H9 (cell line): Measurements from ENCODE around the gene RBM44. TPM values are rescaled to one million over a fixed set of nuclear protein-coding genes. Genes with fewer than 3 reads are reported as not detected.
A peak's percentile ranks its signal among the peaks of the same experiment; 100 is the strongest.

Experiments used
- DNase-seq: peaks from one replicate; pipeline ENCODE4 v3.0.0-alpha.2; 2017
- H2AFZ ChIP-seq: one replicate; pipeline ENCODE4 v1.6.1; 2013; ENCODE audit warnings: mild to moderate bottlenecking, low read length, control low read depth, moderate library complexity
- H2AK5ac ChIP-seq: 2 replicates; pipeline ENCODE4 v1.6.1; 2013; ENCODE audit warnings: low read length, control low read depth, mixed read lengths; ENCODE audit not compliant: insufficient read length
- H2BK120ac ChIP-seq: one replicate; pipeline ENCODE4 v1.6.1; 2013; ENCODE audit warnings: low read depth, mild to moderate bottlenecking, low read length, control low read depth, inconsistent platforms; ENCODE audit not compliant: poor library complexity, severe bottlenecking
- H2BK12ac ChIP-seq: 2 replicates; pipeline ENCODE4 v1.6.1; 2013; ENCODE audit warnings: low read length, control low read depth, mixed read lengths, low read depth; ENCODE audit not compliant: insufficient read length
- H2BK15ac ChIP-seq: 2 replicates; pipeline ENCODE4 v1.6.1; 2013; ENCODE audit warnings: low read depth, low read length, control low read depth
- H2BK20ac ChIP-seq: one replicate; pipeline ENCODE4 v1.6.1; 2013; ENCODE audit warnings: low read depth, mild to moderate bottlenecking, low read length, control low read depth, inconsistent platforms; ENCODE audit not compliant: poor library complexity, severe bottlenecking
- H2BK5ac ChIP-seq: 2 replicates; pipeline ENCODE4 v1.6.1; 2013; ENCODE audit warnings: low read length, control low read depth, mixed read lengths; ENCODE audit not compliant: insufficient read length
- H3K14ac ChIP-seq: 2 replicates; pipeline ENCODE4 v1.6.1; 2013; ENCODE audit warnings: low read length, control low read depth; ENCODE audit not compliant: insufficient read depth
- H3K18ac ChIP-seq: 2 replicates; pipeline ENCODE4 v1.6.1; 2013; ENCODE audit warnings: low read depth, mild to moderate bottlenecking, mixed read lengths, low read length, control low read depth; ENCODE audit not compliant: insufficient read length
- H3K23ac ChIP-seq: 2 replicates; pipeline ENCODE4 v1.6.1; 2013; ENCODE audit warnings: low read length, control low read depth, mixed read lengths, low read depth; ENCODE audit not compliant: insufficient read length
- H3K23me2 ChIP-seq: 2 replicates; pipeline ENCODE4 v1.6.1; 2013; ENCODE audit warnings: low read depth, mild to moderate bottlenecking, mixed read lengths, low read length, control low read depth; ENCODE audit not compliant: insufficient read length, poor library complexity, severe bottlenecking
- H3K27ac ChIP-seq: 2 replicates; pipeline ENCODE4 v1.5.1; 2013; ENCODE audit warnings: low read length, control low read depth, mixed read lengths, low read depth; ENCODE audit not compliant: insufficient read length
- H3K27me3 ChIP-seq: 2 replicates; pipeline ENCODE4 v1.6.1; 2013; ENCODE audit warnings: low read length, control low read depth, inconsistent platforms; ENCODE audit not compliant: insufficient read depth
- H3K4ac ChIP-seq: 2 replicates; pipeline ENCODE4 v1.6.1; 2013; ENCODE audit warnings: low read depth, mild to moderate bottlenecking, control low read depth, inconsistent platforms, low read length, moderate library complexity
- H3K4me1 ChIP-seq: 2 replicates; pipeline ENCODE4 v1.6.1; 2013; ENCODE audit warnings: low read length, control low read depth, inconsistent platforms; ENCODE audit not compliant: insufficient read depth
- H3K4me2 ChIP-seq: 2 replicates; pipeline ENCODE4 v1.6.1; 2013; ENCODE audit warnings: low read length, control low read depth, mixed read lengths; ENCODE audit not compliant: insufficient read length, insufficient read depth
- H3K56ac ChIP-seq: 2 replicates; pipeline ENCODE4 v1.6.1; 2013; ENCODE audit warnings: low read depth, mild to moderate bottlenecking, mixed read lengths, low read length, control low read depth; ENCODE audit not compliant: insufficient read length
- H3K79me1 ChIP-seq: 2 replicates; pipeline ENCODE4 v1.6.1; 2013; ENCODE audit warnings: low read depth, mild to moderate bottlenecking, moderate library complexity, low read length, control low read depth, inconsistent platforms; ENCODE audit not compliant: insufficient read depth, poor library complexity, severe bottlenecking
- H3K79me2 ChIP-seq: 2 replicates; pipeline ENCODE4 v1.6.1; 2013; ENCODE audit warnings: low read length, control low read depth, inconsistent platforms; ENCODE audit not compliant: insufficient read depth
- H3K9ac ChIP-seq: 2 replicates; pipeline ENCODE4 v1.6.1; 2013; ENCODE audit warnings: low read length, control low read depth, mixed read lengths; ENCODE audit not compliant: insufficient read length; ENCODE audit errors: extremely low read depth
- H3K9me3 ChIP-seq: one replicate; pipeline ENCODE4 v1.6.1; 2013; ENCODE audit warnings: low read depth, low read length, inconsistent platforms; ENCODE audit not compliant: control insufficient read depth
- H3T11ph ChIP-seq: one replicate; pipeline ENCODE4 v1.6.1; 2013; ENCODE audit warnings: mild to moderate bottlenecking, low read length, control low read depth, inconsistent platforms
- H4K20me1 ChIP-seq: one replicate; pipeline ENCODE4 v1.6.1; 2013; ENCODE audit not compliant: control insufficient read depth, insufficient read length, insufficient read depth
- H4K5ac ChIP-seq: 2 replicates; pipeline ENCODE4 v1.6.1; 2013; ENCODE audit warnings: low read depth, mild to moderate bottlenecking, mixed read lengths, low read length, control low read depth; ENCODE audit not compliant: insufficient read length
- H4K8ac ChIP-seq: replicated peaks from 2 replicates; pipeline ENCODE4 v1.6.1; 2013; ENCODE audit warnings: low read length, control low read depth, mixed read lengths, low read depth; ENCODE audit not compliant: insufficient read length
- H4K91ac ChIP-seq: 2 replicates; pipeline ENCODE4 v1.6.1; 2013; ENCODE audit warnings: low read depth, mild to moderate bottlenecking, moderate library complexity, mixed read lengths, low read length, control low read depth; ENCODE audit not compliant: insufficient read length
- H3K27ac Mint-ChIP-seq, 3 experiments: 2 replicates in 2 of 3; 3 replicates in 1 of 3; pipeline ENCODE4 v1.8.0; 2020 to 2021; ENCODE audit warnings: mixed read lengths in 3 of 3, mild to moderate bottlenecking in 1 of 3, moderate library complexity in 1 of 3
- H3K27me3 Mint-ChIP-seq: 2 replicates; pipeline ENCODE4 v1.8.0; 2021; ENCODE audit warnings: low read depth, mild to moderate bottlenecking, moderate library complexity, mixed read lengths
- H3K36me3 Mint-ChIP-seq, 3 experiments: 2 replicates in 2 of 3; 3 replicates in 1 of 3; pipeline ENCODE4 v1.8.0; 2020 to 2021; ENCODE audit warnings: low read depth in 3 of 3, mixed read lengths in 3 of 3; ENCODE audit not compliant: insufficient read depth in 1 of 3
- H3K4me1 Mint-ChIP-seq, 2 experiments: 2 replicates each; pipeline ENCODE4 v1.8.0; 2020; ENCODE audit warnings: mixed read lengths in 2 of 2
- H3K4me3 Mint-ChIP-seq, 2 experiments: 2 replicates in 1 of 2; 3 replicates in 1 of 2; pipeline ENCODE4 v1.8.0; 2020 to 2021; ENCODE audit warnings: mild to moderate bottlenecking in 2 of 2, mixed read lengths in 2 of 2, moderate library complexity in 1 of 2
- H3K9me3 Mint-ChIP-seq, 2 experiments: 2 replicates in 1 of 2; 3 replicates in 1 of 2; pipeline ENCODE4 v1.8.0; 2020; ENCODE audit warnings: mild to moderate bottlenecking in 2 of 2, mixed read lengths in 2 of 2, moderate library complexity in 1 of 2
- WGBS: extraction: QIAGEN DNeasy Blood & Tissue Kit; methylation state at CpG from one replicate; pipeline ENCODE4 v1.1.7; 2013; ENCODE audit warnings: missing lambda C conversion rate, low lambda C conversion rate, mixed read lengths; ENCODE audit not compliant: insufficient read length; ENCODE audit errors: extremely low coverage; 5-methylcytosine and 5-hydroxymethylcytosine counted together
- total RNA-seq: library from RNA; stranded (reverse); gene quantifications from 2 replicates; pipeline ENCODE4 v1.2.1, GENCODE V29; 2021
- TF ChIP-seq, protein P1 (sequence below): fragments of 200-600 bp; sonication (generic); conservative IDR thresholded peaks from 3 replicates; pipeline ENCODE4 v1.8.0; 2021; ENCODE audit warnings: antibody characterized with exemption, mild to moderate bottlenecking

RBM44 gene
- total RNA-seq, 1 experiment from 2014 or later, result 0.15 TPM

DNA sequence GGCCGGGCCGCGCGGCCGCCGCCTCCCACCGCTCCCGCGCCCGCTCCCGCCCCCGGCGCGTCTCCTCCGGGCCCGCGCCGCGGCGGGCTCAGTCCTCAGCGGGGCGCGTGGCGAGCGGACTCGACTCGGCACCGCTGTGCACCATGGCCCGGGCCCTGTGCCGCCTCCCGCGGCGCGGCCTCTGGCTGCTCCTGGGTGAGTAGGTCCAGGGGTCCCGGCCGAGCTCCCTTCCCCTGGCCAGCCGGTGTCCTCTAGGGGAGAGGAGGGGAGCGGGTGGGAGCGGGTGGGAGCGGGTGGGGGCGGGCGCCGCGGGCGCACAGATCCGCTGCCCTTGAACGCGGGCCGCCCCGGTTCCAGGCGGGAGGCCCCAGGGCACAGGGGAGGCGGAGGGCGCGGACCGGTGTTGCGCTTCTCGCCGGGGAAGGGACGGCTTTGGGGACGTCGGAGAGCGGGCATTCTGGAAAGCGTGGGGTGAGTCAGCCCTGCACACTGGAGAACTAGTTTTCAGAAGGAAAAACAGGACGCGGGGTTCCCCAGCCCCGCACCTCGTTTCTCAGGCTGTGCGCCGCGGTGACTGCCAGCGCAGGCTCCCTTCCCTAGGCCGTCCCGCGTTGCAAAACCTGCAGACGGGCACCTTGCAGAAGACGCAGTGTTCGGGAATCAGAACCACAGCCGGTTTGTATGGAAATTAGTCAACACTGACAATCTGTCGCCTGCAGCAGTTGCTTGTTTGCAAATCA lies 61.1 kb downstream of the RBM44 start, which contains the start of gene RAMP1:
TSS of gene RAMP1 (plus strand) at position 91 of the 740 bp plus-strand sequence. CDS start at position 144, 53 bp downstream.
- H4K20me1 ChIP-seq, result no peaks in the 10 kb centered on the region
- Mint-ChIP-seq H3K4me3 (peak within 1 kb of the TSS; percentile 64 to 79), H3K27ac (peak within 1 kb of the TSS in 1 of 3 experiments; percentile 96; a peak in 2 of 7 replicates), H3K36me3 (peaks cover 0 to 2% (median 0%) of the 10 kb centered on the region in 3 experiments; a peak in 1 of 7 replicates), H3K27me3 (peaks cover 71% of the 10 kb centered on the region), H3K4me1 (peaks cover 21 to 24% of the 10 kb centered on the region in 2 experiments), H3K9me3 (no peaks in the 10 kb centered on the region)
- H2BK15ac ChIP-seq, result no peak within 1 kb of the TSS
- H2BK12ac ChIP-seq, result no peak within 1 kb of the TSS
- H3K23ac ChIP-seq, result no peak within 1 kb of the TSS
- H3K79me2 ChIP-seq, result no peaks in the 10 kb centered on the region
- H3K9me3 ChIP-seq, result no peaks in the 10 kb centered on the region
- H3K4me1 ChIP-seq, result no peaks in the 10 kb centered on the region; the same call in 1 of the 2 replicates
- H3K14ac ChIP-seq, result peak within 1 kb of the TSS; percentile 55; the same call in 1 of the 2 replicates
- H2AFZ ChIP-seq, result no peak within 1 kb of the TSS
- no peak within 1 kb of the TSS for H3K4ac ChIP-seq
- H2AK5ac ChIP-seq, result no peak within 1 kb of the TSS
- no peak within 1 kb of the TSS for H3K56ac ChIP-seq
- no peak for DNase-seq
- H3T11ph ChIP-seq, result no peak within 1 kb of the TSS
- H3K18ac ChIP-seq, result no peak within 1 kb of the TSS
- no peak within 1 kb of the TSS for H4K91ac ChIP-seq
- H3K27ac ChIP-seq, result no peak within 1 kb of the TSS
- H2BK20ac ChIP-seq, result no peak within 1 kb of the TSS
- no peak within 1 kb of the TSS for H2BK5ac ChIP-seq
- H3K79me1 ChIP-seq, result no peaks in the 10 kb centered on the region
- H3K9ac ChIP-seq, result no peak within 1 kb of the TSS
- H3K27me3 ChIP-seq, result peaks cover 9% of the 10 kb centered on the region; the same call in 1 of the 2 replicates
- WGBS, result no CpG with 5 or more reads among the region's 79 CpGs
- H2BK120ac ChIP-seq, result no peak within 1 kb of the TSS
- TF ChIP-seq, protein P1, sequence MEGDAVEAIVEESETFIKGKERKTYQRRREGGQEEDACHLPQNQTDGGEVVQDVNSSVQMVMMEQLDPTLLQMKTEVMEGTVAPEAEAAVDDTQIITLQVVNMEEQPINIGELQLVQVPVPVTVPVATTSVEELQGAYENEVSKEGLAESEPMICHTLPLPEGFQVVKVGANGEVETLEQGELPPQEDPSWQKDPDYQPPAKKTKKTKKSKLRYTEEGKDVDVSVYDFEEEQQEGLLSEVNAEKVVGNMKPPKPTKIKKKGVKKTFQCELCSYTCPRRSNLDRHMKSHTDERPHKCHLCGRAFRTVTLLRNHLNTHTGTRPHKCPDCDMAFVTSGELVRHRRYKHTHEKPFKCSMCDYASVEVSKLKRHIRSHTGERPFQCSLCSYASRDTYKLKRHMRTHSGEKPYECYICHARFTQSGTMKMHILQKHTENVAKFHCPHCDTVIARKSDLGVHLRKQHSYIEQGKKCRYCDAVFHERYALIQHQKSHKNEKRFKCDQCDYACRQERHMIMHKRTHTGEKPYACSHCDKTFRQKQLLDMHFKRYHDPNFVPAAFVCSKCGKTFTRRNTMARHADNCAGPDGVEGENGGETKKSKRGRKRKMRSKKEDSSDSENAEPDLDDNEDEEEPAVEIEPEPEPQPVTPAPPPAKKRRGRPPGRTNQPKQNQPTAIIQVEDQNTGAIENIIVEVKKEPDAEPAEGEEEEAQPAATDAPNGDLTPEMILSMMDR, result no peak
- peaks cover 6% of the 10 kb centered on the region for H3K23me2 ChIP-seq
- no peak within 1 kb of the TSS for H4K5ac ChIP-seq
- no peak within 1 kb of the TSS for H4K8ac ChIP-seq
- H3K4me2 ChIP-seq, result peak within 1 kb of the TSS; percentile 68
